GM23338 (cell line): ENCODE results near the gene METTL13. TPM values are rescaled to one million over a fixed set of nuclear protein-coding genes. Genes with fewer than 3 reads are reported as not detected.

ENCODE experiments used
- ATAC-seq: fragments of 200-7000 bp; cut with Tn5 transposase; 3 replicates; pipeline ENCODE4 v1.9.1; 2020
- DNase-seq: peaks from one replicate; pipeline ENCODE4 v3.0.0-alpha.2; 2015; ENCODE audit warnings: low spot score
- H2AFZ ChIP-seq: fragments of 200-600 bp; sonication (generic); 2 replicates; pipeline ENCODE4 v1.8.0; 2016; ENCODE audit warnings: antibody characterized with exemption, mild to moderate bottlenecking, moderate library complexity
- H3F3A ChIP-seq: fragments of 200-600 bp; sonication (generic); replicated peaks from 2 replicates; pipeline ENCODE4 v1.8.0; 2017; ENCODE audit warnings: antibody characterized with exemption, mixed run types, low read depth
- H3K27ac ChIP-seq: fragments of 200-600 bp; sonication (generic); 2 replicates; pipeline ENCODE4 v1.6.1; 2016; ENCODE audit warnings: low read depth
- H3K27me3 ChIP-seq: fragments of 200-600 bp; sonication (generic); 2 replicates; pipeline ENCODE4 v1.8.0; 2016; ENCODE audit warnings: mild to moderate bottlenecking, mixed run types, moderate library complexity; ENCODE audit not compliant: insufficient read depth
- H3K36me3 ChIP-seq: fragments of 200-600 bp; sonication (generic); 2 replicates; pipeline ENCODE4 v1.8.0; 2016; ENCODE audit warnings: mild to moderate bottlenecking; ENCODE audit not compliant: insufficient read depth
- H3K4me1 ChIP-seq: fragments of 200-600 bp; sonication (generic); 2 replicates; pipeline ENCODE4 v1.8.0; 2016; ENCODE audit warnings: mild to moderate bottlenecking, moderate library complexity; ENCODE audit not compliant: insufficient read depth
- H3K4me2 ChIP-seq: fragments of 200-600 bp; sonication (generic); 2 replicates; pipeline ENCODE4 v1.7.1; 2017; ENCODE audit warnings: mixed run types
- H3K4me3 ChIP-seq: fragments of 200-600 bp; sonication (generic); 2 replicates; pipeline ENCODE4 v1.6.1; 2016; ENCODE audit warnings: mixed run types
- H3K79me2 ChIP-seq: fragments of 200-600 bp; sonication (generic); replicated peaks from 2 replicates; pipeline ENCODE4 v1.8.0; 2017; ENCODE audit warnings: mild to moderate bottlenecking; ENCODE audit not compliant: insufficient read depth
- H3K9me2 ChIP-seq: fragments of 200-600 bp; sonication (generic); 2 replicates; pipeline ENCODE4 v1.8.0; 2017; ENCODE audit not compliant: insufficient read depth
- H4K20me1 ChIP-seq: fragments of 200-600 bp; sonication (generic); replicated peaks from 2 replicates; pipeline ENCODE4 v1.8.0; 2017; ENCODE audit warnings: mild to moderate bottlenecking; ENCODE audit not compliant: insufficient read depth
- H3K27ac Mint-ChIP-seq: 2 replicates; pipeline ENCODE4 v1.8.0; 2020; ENCODE audit warnings: inconsistent platforms, mild to moderate bottlenecking, moderate library complexity, mixed read lengths
- H3K27me3 Mint-ChIP-seq: 3 replicates; pipeline ENCODE4 v1.8.0; 2022; ENCODE audit warnings: low read depth, mild to moderate bottlenecking, moderate library complexity, mixed read lengths, inconsistent platforms; ENCODE audit not compliant: insufficient read depth, poor library complexity
- H3K36me3 Mint-ChIP-seq: 3 replicates; pipeline ENCODE4 v1.8.0; 2021; ENCODE audit warnings: low read depth, mild to moderate bottlenecking, inconsistent platforms, moderate library complexity, mixed read lengths
- H3K4me1 Mint-ChIP-seq: 3 replicates; pipeline ENCODE4 v1.8.0; 2020; ENCODE audit warnings: mild to moderate bottlenecking, inconsistent platforms, mixed read lengths
- H3K4me3 Mint-ChIP-seq: 3 replicates; pipeline ENCODE4 v1.8.0; 2021; ENCODE audit warnings: moderate library complexity, mild to moderate bottlenecking, inconsistent platforms, mixed read lengths
- H3K9me3 Mint-ChIP-seq: 3 replicates; pipeline ENCODE4 v1.8.0; 2020; ENCODE audit warnings: moderate library complexity, mild to moderate bottlenecking, inconsistent platforms, mixed read lengths
- CREB1 ChIP-seq: fragments of 250-450 bp; sonication (Bioruptor Pico); IDR thresholded peaks from 2 replicates; pipeline ENCODE4 v1.5.0; 2020; ENCODE audit warnings: low read depth, mild to moderate bottlenecking, moderate library complexity
- ETS1 ChIP-seq: IDR thresholded peaks from 2 replicates; pipeline ENCODE4 v1.6.1; 2016; ENCODE audit warnings: antibody characterized with exemption
- EZH2 ChIP-seq: fragments of 200-600 bp; sonication (generic); IDR thresholded peaks from one replicate; pipeline ENCODE4 v1.8.0; 2017; ENCODE audit warnings: antibody characterized with exemption, mild to moderate bottlenecking, low read depth; ENCODE audit not compliant: unreplicated experiment
- EZH2phosphoT487 ChIP-seq: fragments of 200-600 bp; sonication (generic); IDR thresholded peaks from one replicate; pipeline ENCODE4 v1.8.1; 2018; ENCODE audit warnings: antibody characterized with exemption; ENCODE audit not compliant: unreplicated experiment
- JUNB ChIP-seq: IDR thresholded peaks from one replicate; pipeline ENCODE4 v1.6.1; 2016; ENCODE audit warnings: antibody characterized with exemption; ENCODE audit not compliant: unreplicated experiment
- NANOG ChIP-seq: IDR thresholded peaks from 2 replicates; pipeline ENCODE4 v1.6.1; 2016; ENCODE audit warnings: antibody characterized with exemption, borderline replicate concordance
- POLR2AphosphoS5 ChIP-seq: IDR thresholded peaks from 2 replicates; pipeline ENCODE4 v1.6.1; 2016; ENCODE audit warnings: antibody characterized with exemption, low read depth
- REST ChIP-seq: IDR thresholded peaks from one replicate; pipeline ENCODE4 v1.6.1; 2018; ENCODE audit warnings: antibody characterized with exemption; ENCODE audit not compliant: unreplicated experiment
- ZNF114 ChIP-seq: fragments of 250-450 bp; sonication (Bioruptor Pico); IDR thresholded peaks from 2 replicates; pipeline ENCODE4 v1.5.0; 2020; ENCODE audit warnings: mild to moderate bottlenecking, moderate library complexity
- ZNF331 ChIP-seq: fragments of 250-450 bp; sonication (Bioruptor Pico); IDR thresholded peaks from 2 replicates; pipeline ENCODE4 v1.5.0; 2020; ENCODE audit warnings: low read depth, mild to moderate bottlenecking, moderate library complexity
- polyA plus RNA-seq: library from polyadenylated mRNA; unstranded; fragments of >200 nt; fragmentation: Nextera tagmentation; extraction: Ambion mirVana; gene quantifications from 2 replicates; pipeline ENCODE4 v1.2.1, GENCODE V29; 2016
- total RNA-seq: library from RNA; depleted of rRNA; stranded (reverse); fragments of >200 nt; shearing (Covaris generic); gene quantifications from 2 replicates; pipeline ENCODE4 v1.2.3, GENCODE V29; 2014

Gene METTL13
- total and polyA plus RNA-seq, 2 experiments from 2014 or later: 21.0 to 45.4 TPM

GRCh38 chr1:171792656-171793369, 11.4 kb downstream of the METTL13 start (continued):
- TF ChIP-seq REST (no peak), EZH2 (no peak)

GRCh38 chr1:171793636-171794035, 12.2 kb downstream of the METTL13 start:
- Mint-ChIP-seq H3K36me3 (peaks cover 84% of the 10 kb centered on the region), H3K27me3 (no peaks in the 10 kb centered on the region), H3K27ac (no peak overlapping the region), H3K4me1 (peaks cover 3% of the 10 kb centered on the region; the same call in 1 of the 3 replicates), H3K9me3 (no peaks in the 10 kb centered on the region), H3K4me3 (no peak overlapping the region)
- H2AFZ ChIP-seq: no peak overlapping the region
- ATAC-seq: no peak
- H3K4me3 ChIP-seq: no peak overlapping the region
- no peaks in the 10 kb centered on the region for H3K4me1 ChIP-seq
- H3K9me2 ChIP-seq: no peaks in the 10 kb centered on the region
- no peaks in the 10 kb centered on the region for H3K27me3 ChIP-seq
- H3F3A ChIP-seq: no peaks in the 10 kb centered on the region
- DNase-seq: no peak
- peaks cover 6% of the 10 kb centered on the region for H4K20me1 ChIP-seq
- peaks cover 20% of the 10 kb centered on the region; the same call in 1 of the 2 replicates for H3K79me2 ChIP-seq
- no peak overlapping the region for H3K27ac ChIP-seq
- peaks cover 64% of the 10 kb centered on the region for H3K36me3 ChIP-seq
- no peak overlapping the region for H3K4me2 ChIP-seq
- no peak for TF ChIP-seq JUNB
- TF ChIP-seq POLR2AphosphoS5: no peak
- no peak for TF ChIP-seq EZH2phosphoT487
- no peak for TF ChIP-seq REST
- no peak for TF ChIP-seq ZNF331 (CRISPR knock-in tag)
- no peak for TF ChIP-seq NANOG
- no peak for TF ChIP-seq ZNF114
- TF ChIP-seq ETS1: no peak
- TF ChIP-seq CREB1 (CRISPR knock-in tag): no peak
